HAP-1 (cell line): ENCODE data around the gene NBEA.
A peak's percentile ranks its signal among the peaks of the same experiment; 100 is the strongest.
"Not testable (repeated sequence)": the region's sequence is repeated elsewhere in the genome, so short reads cannot be mapped to it uniquely, and the experiment has no call there.

Source experiments
- DNase-seq, 2 experiments: peaks; one replicate each; pipeline ENCODE4 v3.0.0-alpha.2; 2016 to 2020; ENCODE audit warnings: low spot score in 2 of 2
- H3K27me3 ChIP-seq: fragments of 250-450 bp; sonication (Bioruptor Pico); 2 replicates; pipeline ENCODE4 v1.5.1; 2020; ENCODE audit warnings: low read depth, mild to moderate bottlenecking, moderate library complexity
- H3K36me3 ChIP-seq: fragments of 250-450 bp; sonication (Bioruptor Pico); replicated peaks from 2 replicates; pipeline ENCODE4 v1.5.1; 2020; ENCODE audit warnings: mild to moderate bottlenecking
- H3K4me1 ChIP-seq: fragments of 250-450 bp; sonication (Bioruptor Pico); 2 replicates; pipeline ENCODE4 v1.5.1; 2020; ENCODE audit warnings: mild to moderate bottlenecking
- H3K4me3 ChIP-seq: fragments of 250-450 bp; sonication (Bioruptor Pico); 2 replicates; pipeline ENCODE4 v1.5.1; 2020; ENCODE audit warnings: mild to moderate bottlenecking, moderate library complexity
- H3K9me3 ChIP-seq: fragments of 250-450 bp; sonication (Bioruptor Pico); 2 replicates; pipeline ENCODE4 v1.5.1; 2020; ENCODE audit warnings: mild to moderate bottlenecking, moderate library complexity
- in situ Hi-C: fragments of 300-500 bp; cut with MboI; formaldehyde crosslinking; loops from 3 replicates; pipeline ENCODE4 v1.14.3; 2020; ENCODE audit warnings: low sequenced_read_pairs, inconsistent platforms, mixed read lengths

NBEA gene

DNA sequence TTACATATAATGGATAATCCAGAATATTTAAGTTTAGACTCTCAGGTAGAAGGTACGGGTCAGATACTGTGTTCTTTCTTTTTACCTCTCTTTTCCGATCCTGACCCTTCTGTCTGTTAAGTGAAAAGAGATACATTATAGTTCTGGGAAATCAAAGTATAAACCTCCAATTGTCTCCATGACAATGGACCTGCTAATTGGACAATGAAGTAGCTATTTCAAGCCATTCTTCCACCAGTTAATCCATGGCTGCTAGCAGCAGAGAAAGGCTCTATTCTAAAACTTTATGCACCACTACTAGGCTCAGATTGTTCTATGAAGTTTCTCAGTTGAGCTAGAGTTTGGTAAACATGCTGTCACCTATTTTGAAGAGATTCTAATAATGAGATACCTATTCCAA is 8.3 kb upstream of the NBEA start:
- Histone ChIP-seq H3K27me3 (peaks cover 2% of the 10 kb centered on the region; the same call in 1 of the 2 replicates), H3K9me3 (peaks cover 2% of the 10 kb centered on the region; the same call in 1 of the 2 replicates), H3K4me3 (no peak overlapping the region), H3K36me3 (no peaks in the 10 kb centered on the region), H3K4me1 (peaks cover 9% of the 10 kb centered on the region; the same call in 1 of the 2 replicates)
- peak in 1 of 2 experiments; percentile 55 for DNase-seq
- in situ Hi-C loops, result no loop called here

DNA sequence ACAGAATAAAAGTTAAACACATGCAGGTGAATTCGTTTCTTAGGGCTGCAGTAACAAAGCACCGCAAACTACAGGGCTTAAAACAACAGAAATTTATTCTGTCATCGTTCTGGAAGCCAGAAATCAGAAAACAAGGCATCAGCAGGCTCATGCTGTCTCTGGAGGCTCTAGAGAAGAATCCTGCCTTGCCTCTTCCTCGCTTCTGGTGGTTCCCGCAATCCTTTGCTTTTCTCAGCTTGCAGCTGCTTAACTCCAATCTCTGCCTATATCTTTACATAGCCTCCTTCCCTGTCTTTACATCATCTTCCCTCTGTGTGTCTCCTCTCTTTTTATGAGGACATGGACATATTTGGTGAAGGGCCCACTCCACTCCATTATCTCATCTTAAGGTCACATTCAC is 6.2 kb upstream of the NBEA start:
- Histone ChIP-seq H3K9me3 (peaks cover 2% of the 10 kb centered on the region; the same call in 1 of the 2 replicates), H3K27me3 (peaks cover 2% of the 10 kb centered on the region; the same call in 1 of the 2 replicates), H3K4me3 (no peak overlapping the region), H3K4me1 (peaks cover 9% of the 10 kb centered on the region; the same call in 1 of the 2 replicates), H3K36me3 (no peaks in the 10 kb centered on the region)
- in situ Hi-C loops, result no loop called here
- DNase-seq, result no peak

DNA sequence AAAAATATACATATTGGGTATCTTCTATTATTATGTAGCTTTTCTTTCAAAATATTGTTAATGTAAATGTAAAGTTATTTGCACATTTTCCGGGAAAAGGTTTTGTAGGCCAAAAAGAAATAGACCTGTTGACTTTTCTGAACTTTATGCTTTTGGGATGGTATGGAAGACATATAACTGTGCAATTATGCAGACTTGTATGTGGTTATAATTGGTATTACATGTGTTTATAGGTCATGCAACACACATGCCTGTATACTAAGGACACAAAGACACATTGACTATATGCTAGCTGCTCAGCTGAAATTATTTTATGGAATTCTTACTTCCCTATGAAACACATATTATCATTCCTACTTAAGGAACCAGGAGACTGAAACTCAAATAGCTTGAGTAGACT is 2.3 kb upstream of the NBEA start:
- Histone ChIP-seq H3K27me3 (0 out of 2 replicates have a peak, but pooled peaks cover under 1% of the 10 kb centered on the region), H3K4me1 (peaks cover 10% of the 10 kb centered on the region), H3K4me3 (no peak overlapping the region), H3K9me3 (no peaks in the 10 kb centered on the region), H3K36me3 (no peaks in the 10 kb centered on the region)
- in situ Hi-C loops, result no loop called here
- DNase-seq, result no peak

DNA sequence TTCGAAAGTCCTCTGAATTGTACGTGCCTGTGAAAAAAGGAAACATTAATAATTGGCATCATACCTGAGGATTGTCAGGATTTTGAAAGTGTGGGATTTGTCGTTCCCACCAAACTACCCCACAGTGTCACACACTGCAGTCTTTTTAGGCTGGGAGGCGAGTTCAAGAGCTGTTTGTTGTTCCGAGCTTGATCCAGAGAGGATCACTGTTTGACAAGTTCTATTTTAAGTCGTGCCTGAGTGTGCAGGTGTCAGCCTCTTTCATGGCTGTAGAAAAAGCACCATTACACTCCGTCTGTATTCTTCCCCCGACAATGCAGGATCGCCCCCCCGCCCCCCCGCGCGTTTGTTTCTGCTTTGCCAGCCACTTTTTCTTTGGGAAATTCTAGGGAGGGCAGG is 635 bp upstream of the NBEA start:
- in situ Hi-C loops, result no loop called here
- peaks cover 27% of the 10 kb centered on the region for H3K4me1 ChIP-seq
- no peak for DNase-seq

DNA sequence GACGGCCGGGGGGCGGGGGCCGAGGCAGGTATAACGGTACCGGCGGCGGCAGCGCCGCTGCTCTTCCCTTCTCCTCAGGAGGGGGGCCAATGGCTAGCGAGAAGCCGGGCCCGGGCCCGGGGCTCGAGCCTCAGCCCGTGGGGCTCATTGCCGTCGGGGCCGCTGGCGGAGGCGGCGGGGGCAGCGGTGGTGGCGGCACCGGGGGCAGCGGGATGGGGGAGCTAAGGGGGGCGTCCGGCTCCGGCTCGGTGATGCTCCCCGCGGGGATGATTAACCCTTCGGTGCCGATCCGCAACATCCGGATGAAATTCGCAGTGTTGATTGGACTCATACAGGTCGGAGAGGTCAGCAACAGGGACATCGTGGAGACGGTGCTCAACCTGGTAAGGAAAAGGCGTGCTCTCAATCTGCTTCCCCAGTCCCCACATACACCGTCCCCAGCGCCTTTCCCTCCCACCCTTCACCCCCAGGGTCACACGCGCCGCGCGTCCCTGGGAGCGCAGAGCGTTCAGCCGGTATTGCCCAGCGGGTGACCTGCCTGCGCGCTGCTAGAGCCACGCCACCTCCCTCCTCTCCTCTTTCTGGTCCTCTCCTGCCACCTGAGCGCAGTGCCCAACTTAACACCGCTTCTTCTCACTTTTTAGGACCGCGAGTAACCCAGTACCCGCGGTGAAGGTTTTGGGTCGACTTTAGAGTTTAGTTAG is 814 bp downstream of the NBEA start:
- H3K36me3 ChIP-seq, result no peaks in the 10 kb centered on the region
- in situ Hi-C loops, result no loop called here
- DNase-seq, result peak; percentile 43 to 64

More for the DNA sequence above, 635 bp upstream of the NBEA start:
- Histone ChIP-seq H3K4me3 (peak overlapping the region; percentile 72), H3K36me3 (no peaks in the 10 kb centered on the region), H3K27me3 (no peaks in the 10 kb centered on the region), H3K9me3 (no peaks in the 10 kb centered on the region)

DNA sequence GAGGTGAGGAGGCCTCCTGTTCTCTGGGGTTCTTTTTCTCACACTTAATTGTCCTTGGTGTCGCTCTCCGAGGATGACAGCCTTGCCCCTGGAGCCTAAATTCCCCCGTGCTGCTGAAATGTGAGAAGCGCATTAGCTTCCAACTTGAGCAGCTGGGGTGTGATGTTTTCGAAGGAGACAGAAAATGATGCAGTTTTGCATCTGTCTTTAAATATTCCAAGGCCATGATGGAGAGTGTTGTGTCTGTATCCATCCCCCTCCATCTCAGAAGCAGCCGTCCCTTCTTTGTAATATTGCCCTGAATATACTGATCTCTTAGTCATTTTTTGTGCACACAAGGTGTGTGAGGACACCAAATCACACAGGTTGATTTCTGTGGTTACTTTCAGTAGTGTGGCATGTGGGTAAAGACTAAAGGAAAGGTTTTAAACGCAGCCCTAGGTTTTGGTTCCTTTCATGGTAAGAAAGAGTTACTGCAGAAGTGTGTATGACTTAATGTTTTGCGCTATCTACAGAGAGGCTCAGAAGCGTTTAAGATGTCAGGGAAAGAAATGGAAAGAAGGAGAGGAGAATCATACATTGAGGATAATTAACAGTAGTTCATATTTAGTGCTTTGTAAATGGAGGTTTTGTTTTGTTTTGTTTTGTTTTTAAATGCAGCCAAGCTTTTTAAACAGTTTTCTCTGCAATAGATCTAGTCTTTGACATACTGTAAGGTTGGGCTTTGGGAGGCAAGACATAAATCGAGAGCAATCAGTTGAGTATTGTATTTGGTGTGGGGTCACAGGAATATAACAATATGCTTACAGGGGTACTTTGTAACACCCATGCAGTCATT is 1.6 kb downstream of the NBEA start:
- no peaks in the 10 kb centered on the region for H3K9me3 ChIP-seq
- in situ Hi-C loops, result no loop called here
- H3K36me3 ChIP-seq, result no peaks in the 10 kb centered on the region
- no peak for DNase-seq
- peaks cover 27% of the 10 kb centered on the region for H3K4me1 ChIP-seq
- no peaks in the 10 kb centered on the region for H3K27me3 ChIP-seq
- peak overlapping the region; percentile 72 for H3K4me3 ChIP-seq

More for the DNA sequence above, 814 bp downstream of the NBEA start:
- Histone ChIP-seq H3K27me3 (no peaks in the 10 kb centered on the region), H3K4me1 (peaks cover 27% of the 10 kb centered on the region), H3K4me3 (peak overlapping the region; percentile 72), H3K9me3 (no peaks in the 10 kb centered on the region)

DNA sequence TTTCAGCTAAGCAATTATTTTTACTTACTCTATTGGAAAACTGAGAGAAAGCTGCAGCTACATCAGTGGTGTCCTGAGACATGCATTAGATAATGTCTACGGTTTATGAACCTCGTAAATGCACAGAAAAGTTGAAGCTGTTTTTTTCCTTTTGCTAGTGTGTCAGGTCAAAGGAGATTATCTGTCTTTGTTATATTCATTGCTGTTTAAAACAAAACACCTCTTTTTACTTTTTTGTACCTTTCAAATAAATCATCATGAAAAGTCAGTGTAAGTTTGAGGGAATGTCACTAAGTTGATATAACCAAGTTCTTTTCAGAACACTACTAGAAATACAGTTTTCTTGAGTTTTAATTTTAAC is 2.2 kb downstream of the NBEA start:
- H3K4me3 ChIP-seq, result peak overlapping the region; percentile 72
- H3K4me1 ChIP-seq, result peaks cover 27% of the 10 kb centered on the region
- H3K9me3 ChIP-seq, result no peaks in the 10 kb centered on the region
- H3K27me3 ChIP-seq, result no peaks in the 10 kb centered on the region
- H3K36me3 ChIP-seq, result no peaks in the 10 kb centered on the region
- in situ Hi-C loops, result no loop called here
- peak in 1 of 2 experiments; percentile 65 for DNase-seq

DNA sequence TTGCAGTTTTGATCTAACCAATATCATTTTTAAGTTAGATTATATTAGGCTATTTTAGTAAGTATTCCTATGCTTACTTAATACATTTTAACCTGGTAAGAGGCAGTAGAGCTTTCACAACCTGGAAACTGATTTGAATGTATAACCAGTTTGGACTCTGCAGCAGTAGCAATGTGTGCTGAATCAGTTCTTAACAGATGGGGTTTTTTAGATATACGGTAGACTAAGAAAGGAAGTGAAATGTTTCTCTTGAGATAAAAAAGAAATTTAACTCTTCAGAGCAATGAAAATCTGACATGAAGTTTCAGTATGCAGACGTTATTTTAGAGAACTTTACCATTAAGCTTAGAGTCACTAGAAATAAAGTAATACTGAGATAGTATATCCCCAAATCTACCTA is 2.7 kb downstream of the NBEA start:
- in situ Hi-C loops, result no loop called here
- DNase-seq, result peak in 1 of 2 experiments; percentile 18
- H3K4me3 ChIP-seq, result no peak overlapping the region; the same call in 1 of the 2 replicates

DNA sequence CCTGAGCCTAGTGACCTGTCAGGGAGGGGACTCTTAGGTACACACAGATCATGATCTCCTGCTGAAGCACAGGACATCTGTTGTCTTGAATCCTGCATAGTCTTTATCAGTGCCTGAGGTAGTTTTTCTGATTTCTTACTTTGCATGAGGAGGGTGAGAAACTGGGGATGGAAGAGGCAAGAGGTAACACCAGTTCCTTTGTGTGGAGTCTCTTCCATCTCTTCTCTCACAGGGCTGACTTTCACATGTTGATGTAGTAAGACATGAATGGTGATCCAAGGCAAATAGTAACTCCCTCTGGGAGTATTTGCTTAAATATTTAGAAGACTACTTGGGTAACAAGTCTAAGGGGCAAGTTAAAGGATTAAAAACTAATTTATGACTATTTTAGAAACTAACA is 9.5 kb downstream of the NBEA start:
- H3K4me3 ChIP-seq, result no peak overlapping the region
- DNase-seq, result no peak
- peaks cover 6% of the 10 kb centered on the region for H3K4me1 ChIP-seq
- in situ Hi-C loops, result no loop called here
- H3K27me3 ChIP-seq, result no peaks in the 10 kb centered on the region
- H3K36me3 ChIP-seq, result no peaks in the 10 kb centered on the region
- H3K9me3 ChIP-seq, result peaks cover 5% of the 10 kb centered on the region; the same call in 1 of the 2 replicates

More for the DNA sequence above, 2.7 kb downstream of the NBEA start:
- Histone ChIP-seq H3K36me3 (no peaks in the 10 kb centered on the region), H3K27me3 (no peaks in the 10 kb centered on the region), H3K4me1 (peaks cover 27% of the 10 kb centered on the region), H3K9me3 (no peaks in the 10 kb centered on the region)

DNA sequence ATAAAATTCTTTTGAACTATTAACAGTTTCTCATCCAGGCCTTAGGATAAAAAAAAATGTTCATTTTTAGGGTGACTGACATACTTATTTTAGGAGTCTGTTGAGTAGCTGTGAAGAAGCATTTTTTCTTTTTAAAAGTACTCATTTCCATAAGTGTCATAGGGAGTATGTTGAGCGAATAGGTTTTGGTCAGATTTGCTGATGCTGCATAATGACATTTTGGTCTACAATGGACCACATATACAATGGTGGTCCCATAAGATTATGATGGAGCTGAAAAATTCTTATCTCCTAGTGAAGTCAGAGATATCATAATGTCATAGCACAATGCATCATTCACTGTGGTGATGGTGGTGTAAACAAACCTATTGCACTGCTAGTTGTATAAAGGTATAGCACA is 17.4 kb downstream of the NBEA start:
- no peaks in the 10 kb centered on the region for H3K36me3 ChIP-seq
- H3K9me3 ChIP-seq, result peaks cover under 1% of the 10 kb centered on the region; the same call in 1 of the 2 replicates
- no peaks in the 10 kb centered on the region for H3K27me3 ChIP-seq
- H3K4me1 ChIP-seq, result peaks cover 6% of the 10 kb centered on the region
- no peak overlapping the region for H3K4me3 ChIP-seq
- no peak for DNase-seq
- in situ Hi-C loops, result no loop called here

DNA sequence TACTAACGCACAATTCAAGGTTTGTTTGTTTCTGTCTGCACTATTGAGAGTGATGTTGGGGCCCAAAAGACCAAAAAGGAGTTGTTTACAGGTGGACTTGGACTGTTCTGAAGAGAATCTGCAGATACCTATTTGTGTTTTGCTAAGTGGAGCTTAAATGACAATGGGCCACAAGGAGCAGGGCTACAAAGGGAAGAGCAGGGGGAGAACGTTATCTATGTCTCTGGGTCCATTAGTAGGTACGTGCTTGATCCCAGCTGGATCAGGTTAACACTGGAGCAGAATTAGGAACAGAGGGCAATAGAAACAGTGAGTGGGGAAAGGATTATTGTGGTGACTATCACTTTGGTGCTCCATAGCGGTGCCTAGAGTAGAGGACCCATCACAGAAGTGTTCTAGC is 22.5 kb downstream of the NBEA start:
- Histone ChIP-seq H3K4me1 (no peaks in the 10 kb centered on the region), H3K36me3 (no peaks in the 10 kb centered on the region), H3K4me3 (no peak overlapping the region), H3K9me3 (no peaks in the 10 kb centered on the region), H3K27me3 (no peaks in the 10 kb centered on the region)
- DNase-seq, result no peak
- in situ Hi-C loops, result no loop called here

DNA sequence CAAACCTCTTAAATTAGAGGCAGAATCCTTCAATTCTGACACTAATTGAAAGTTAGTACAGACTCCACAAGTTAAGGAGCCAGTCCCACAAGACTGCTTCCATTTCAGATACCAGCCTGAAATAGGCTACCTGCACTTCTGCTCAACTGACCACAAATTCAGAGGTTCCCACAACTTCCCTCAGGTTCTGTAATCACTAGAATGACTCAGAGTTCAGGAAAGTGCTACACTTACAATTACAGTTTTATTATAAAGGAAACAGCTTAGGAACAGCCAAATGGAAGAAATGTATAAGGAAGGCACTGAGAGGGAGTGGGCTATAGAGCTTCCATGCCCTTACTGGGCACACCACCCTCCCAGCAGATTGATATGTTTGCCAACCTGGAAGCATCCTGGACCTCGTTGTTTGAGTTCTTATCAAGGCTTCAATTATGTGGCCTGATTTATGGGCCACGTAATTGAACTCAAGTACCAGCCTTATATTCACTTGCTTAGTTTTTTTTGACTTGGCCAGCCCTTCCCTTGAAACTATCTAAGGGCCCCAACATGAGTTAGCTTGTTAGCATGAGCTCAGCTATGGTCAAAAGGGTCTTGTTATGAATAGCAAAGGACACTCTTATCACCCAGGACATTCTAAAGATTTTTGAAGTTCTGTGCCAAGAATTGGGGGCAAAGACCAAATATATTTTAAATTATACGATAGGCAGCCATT is 25.9 kb downstream of the NBEA start:
- DNase-seq, result no peak
- no peak overlapping the region for H3K4me3 ChIP-seq
- H3K4me1 ChIP-seq, result no peaks in the 10 kb centered on the region
- peaks cover 4% of the 10 kb centered on the region; the same call in 1 of the 2 replicates for H3K9me3 ChIP-seq
- no peaks in the 10 kb centered on the region for H3K27me3 ChIP-seq
- no peaks in the 10 kb centered on the region for H3K36me3 ChIP-seq
- in situ Hi-C loops, result no loop called here

DNA sequence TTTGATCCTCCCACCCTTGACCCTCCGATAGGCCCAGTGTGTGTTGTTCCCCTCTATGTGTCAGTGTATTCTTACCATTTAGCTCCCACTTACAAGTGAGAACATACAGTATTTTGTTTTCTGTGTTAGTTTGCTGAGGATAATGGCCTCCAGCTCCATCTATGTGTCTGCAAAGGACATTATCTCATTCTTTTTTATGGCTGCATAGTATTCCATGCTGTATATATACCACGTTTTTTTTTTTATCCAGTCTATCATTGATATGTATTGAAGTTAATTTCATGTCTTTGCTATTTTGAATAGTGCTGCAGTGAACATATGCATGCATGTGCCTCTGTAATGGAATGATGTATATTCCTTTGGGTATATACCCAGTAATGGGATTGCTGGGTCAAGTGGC is 27.5 kb downstream of the NBEA start:
- H3K27me3 ChIP-seq, DNase-seq, H3K4me1 ChIP-seq, in situ Hi-C loops, H3K9me3 ChIP-seq, H3K4me3 ChIP-seq, H3K36me3 ChIP-seq: not testable (repeated sequence)
